A673 (cell line): ENCODE data around the gene SGSM2. TPM values are rescaled to one million over a fixed set of nuclear protein-coding genes. Genes with fewer than 3 reads are reported as not detected.

ENCODE experiments used
- BruUV-seq: library from RNA; stranded (reverse); fragments of 400-500 nt; replicated peaks from 2 replicates; lab custom pipeline; 2021; lab: Mats Ljungman, UMichigan
- CTCF ChIA-PET: fragments of 300-600 bp; sonication (Branson Sonifier 250); formaldehyde crosslinking; loops from one replicate; lab custom pipeline; 2022; ENCODE audit warnings: antibody characterized with exemption; lab: Charles Lee
- POLR2A ChIA-PET: fragments of 300-600 bp; sonication (Branson Sonifier 250); formaldehyde crosslinking; loops from one replicate; lab custom pipeline; 2022; ENCODE audit warnings: antibody characterized with exemption; ENCODE audit not compliant: low non-redundant PET; lab: Charles Lee
- DNase-seq: peaks from one replicate; pipeline ENCODE4 v3.0.0-alpha.2; 2015; ENCODE audit warnings: low spot score
- H3K27ac ChIP-seq: fragments of 200-600 bp; sonication (generic); 2 replicates; pipeline ENCODE4 v1.5.1; 2016; ENCODE audit warnings: mixed run types, low read depth, mild to moderate bottlenecking, mixed read lengths, antibody characterized with exemption, low read length; ENCODE audit not compliant: poor library complexity, severe bottlenecking
- H3K27me3 ChIP-seq: fragments of 200-600 bp; sonication (generic); replicated peaks from 2 replicates; pipeline ENCODE4 v1.6.1; 2017; ENCODE audit warnings: mixed run types, low read depth, mild to moderate bottlenecking, mixed read lengths, antibody characterized with exemption, low read length; ENCODE audit not compliant: insufficient read depth, poor library complexity
- H3K36me3 ChIP-seq: fragments of 200-600 bp; sonication (generic); 2 replicates; pipeline ENCODE4 v1.6.1; 2016; ENCODE audit warnings: mixed run types, mild to moderate bottlenecking, mixed read lengths, antibody characterized with exemption, low read length; ENCODE audit not compliant: insufficient read depth, poor library complexity, severe bottlenecking
- H3K4me1 ChIP-seq: fragments of 200-600 bp; sonication (generic); 2 replicates; pipeline ENCODE4 v1.6.1; 2017; ENCODE audit warnings: mixed run types, mild to moderate bottlenecking, mixed read lengths, antibody characterized with exemption, low read length; ENCODE audit not compliant: insufficient read depth, poor library complexity, severe bottlenecking
- H3K4me3 ChIP-seq: fragments of 200-600 bp; sonication (generic); 2 replicates; pipeline ENCODE4 v1.5.1; 2016; ENCODE audit warnings: low read depth, mixed run types, mild to moderate bottlenecking, mixed read lengths, low read length; ENCODE audit not compliant: poor library complexity, severe bottlenecking
- H3K9me3 ChIP-seq: fragments of 200-600 bp; sonication (generic); 2 replicates; pipeline ENCODE4 v1.6.1; 2016; ENCODE audit warnings: mixed run types, low read depth, mild to moderate bottlenecking, mixed read lengths, antibody characterized with exemption, low read length; ENCODE audit not compliant: poor library complexity, severe bottlenecking
- CTCF ChIP-seq: fragments of 300-800, 200-600 bp; sonication (generic); conservative IDR thresholded peaks from 2 replicates; pipeline ENCODE4 v1.5.1; 2017; ENCODE audit warnings: low read depth, mild to moderate bottlenecking, antibody characterized with exemption, low read length, moderate library complexity, mixed read lengths
- EZH2 ChIP-seq: fragments of 200-600 bp; sonication (generic); IDR thresholded peaks from 2 replicates; pipeline ENCODE4 v1.6.1; 2017; ENCODE audit warnings: borderline replicate concordance, low read depth, mild to moderate bottlenecking, mixed read lengths, antibody characterized with exemption, low read length; ENCODE audit not compliant: poor library complexity, severe bottlenecking
- intact Hi-C: fragments of 100-400 bp; cut with micrococcal nuclease; formaldehyde crosslinking; loops from one replicate; pipeline ENCODE4 v1.10.0; 2022; ENCODE audit not compliant: unreplicated experiment
- total RNA-seq: library from RNA; stranded (reverse); gene quantifications from 2 replicates; pipeline ENCODE4 v1.2.3, GENCODE V29; 2021

Gene SGSM2
- total RNA-seq, 1 experiment from 2014 or later, result 81.2 TPM

GRCh38 chr17:2412561-2413021 is 75.3 kb downstream of the SGSM2 start:
- Histone ChIP-seq H3K4me3 (no peak overlapping the region), H3K4me1 (no peaks in the 10 kb centered on the region), H3K27ac (peak overlapping the region; percentile 1), H3K9me3 (no peaks in the 10 kb centered on the region), H3K27me3 (no peaks in the 10 kb centered on the region), H3K36me3 (peaks cover 14% of the 10 kb centered on the region)
- no TSS peak for BruUV-seq
- TF ChIP-seq EZH2 (no peak), CTCF (0 out of 2 replicates have a peak, but pooled peaks have one; percentile 34)
- intact Hi-C loops, result no loop called here
- ChIA-PET POLR2A (no interaction called here), CTCF (no interaction called here)
- DNase-seq, result peak; percentile 78

GRCh38 chr17:2414446-2415064 is 77.3 kb downstream of the SGSM2 start:
- H3K27ac ChIP-seq, result no peak overlapping the region
- no peak for DNase-seq
- H3K36me3 ChIP-seq, result peaks cover 17% of the 10 kb centered on the region
- CTCF ChIA-PET, result interaction anchor here (0.5 kb wide), 1 partner anchor 261 kb away, joined by 3 read pairs; no protein-coding TSS in a partner anchor
- no peak for TF ChIP-seq EZH2
- no peak for TF ChIP-seq CTCF
- POLR2A ChIA-PET, result no interaction called here
- H3K9me3 ChIP-seq, result no peaks in the 10 kb centered on the region
- no peak overlapping the region for H3K4me3 ChIP-seq
- BruUV-seq, result no TSS peak
- H3K27me3 ChIP-seq, result no peaks in the 10 kb centered on the region
- intact Hi-C loops, result no loop called here
- H3K4me1 ChIP-seq, result no peaks in the 10 kb centered on the region

- H3K9me3 ChIP-seq, result no peaks in the 10 kb centered on the region
- no TSS peak for BruUV-seq
- H3K27ac ChIP-seq, result no peak overlapping the region
- TF ChIP-seq CTCF, result no peak
- ChIA-PET POLR2A (no interaction called here), CTCF (interaction anchor here (0.5 to 2.7 kb wide), 3 partner anchors 33 to 261 kb away, joined by 3 to 79 read pairs (median 4); no protein-coding TSS in a partner anchor)
- DNase-seq, result no peak
- H3K36me3 ChIP-seq, result peaks cover 22% of the 10 kb centered on the region
- peaks cover 2% of the 10 kb centered on the region for H3K4me1 ChIP-seq
- no peaks in the 10 kb centered on the region for H3K27me3 ChIP-seq
- H3K4me3 ChIP-seq, result no peak overlapping the region
- intact Hi-C loops, result no loop called here
Observed at GRCh38 chr17:2415081-2415480, 77.8 kb downstream of the SGSM2 start.
